Osteocyte (in vitro differentiated cells): Measurements from ENCODE around the gene RBMS3. TPM values are rescaled to one million over a fixed set of nuclear protein-coding genes. Genes with fewer than 3 reads are reported as not detected.

Experiments used
- DNase-seq: peaks from one replicate; pipeline ENCODE4 v3.0.0; 2021; ENCODE audit warnings: mixed read lengths; ENCODE audit not compliant: unreplicated experiment; ENCODE audit errors: extremely low spot score
- H3K27ac Mint-ChIP-seq: one replicate; pipeline ENCODE4 v1.8.0; 2021; ENCODE audit warnings: mild to moderate bottlenecking, mixed read lengths; ENCODE audit not compliant: unreplicated experiment
- H3K27me3 Mint-ChIP-seq: one replicate; pipeline ENCODE4 v1.8.0; 2021; ENCODE audit warnings: mixed read lengths; ENCODE audit not compliant: unreplicated experiment
- H3K36me3 Mint-ChIP-seq: one replicate; pipeline ENCODE4 v1.8.0; 2021; ENCODE audit warnings: mixed read lengths; ENCODE audit not compliant: unreplicated experiment
- H3K4me1 Mint-ChIP-seq: one replicate; pipeline ENCODE4 v1.8.0; 2021; ENCODE audit warnings: mixed read lengths; ENCODE audit not compliant: unreplicated experiment
- H3K4me3 Mint-ChIP-seq: one replicate; pipeline ENCODE4 v1.8.0; 2021; ENCODE audit warnings: mild to moderate bottlenecking, moderate library complexity, mixed read lengths; ENCODE audit not compliant: unreplicated experiment
- H3K9me3 Mint-ChIP-seq: one replicate; pipeline ENCODE4 v1.8.0; 2021; ENCODE audit warnings: mixed read lengths; ENCODE audit not compliant: unreplicated experiment
- total RNA-seq: library from RNA; stranded (reverse); gene quantifications from 2 replicates; pipeline ENCODE4 v1.2.1, GENCODE V29; 2021
- TF ChIP-seq, protein P1 (sequence below): fragments of 200-600 bp; sonication (generic); IDR thresholded peaks from 2 replicates; pipeline ENCODE4 v1.5.0; 2021; ENCODE audit warnings: antibody characterized with exemption, mild to moderate bottlenecking, moderate library complexity

RBMS3 gene
- total RNA-seq, 1 donor from 2014 or later = 64.2 TPM

GRCh38 chr3:29597376-29598008 is 316.6 kb downstream of the RBMS3 start:
- Mint-ChIP-seq H3K36me3 (peaks cover 2% of the 10 kb centered on the region), H3K4me3 (no peak overlapping the region), H3K9me3 (no peaks in the 10 kb centered on the region), H3K27ac (no peak overlapping the region), H3K27me3 (no peaks in the 10 kb centered on the region), H3K4me1 (peaks cover 16% of the 10 kb centered on the region)
- DNase-seq = no peak
- TF ChIP-seq, protein P1, sequence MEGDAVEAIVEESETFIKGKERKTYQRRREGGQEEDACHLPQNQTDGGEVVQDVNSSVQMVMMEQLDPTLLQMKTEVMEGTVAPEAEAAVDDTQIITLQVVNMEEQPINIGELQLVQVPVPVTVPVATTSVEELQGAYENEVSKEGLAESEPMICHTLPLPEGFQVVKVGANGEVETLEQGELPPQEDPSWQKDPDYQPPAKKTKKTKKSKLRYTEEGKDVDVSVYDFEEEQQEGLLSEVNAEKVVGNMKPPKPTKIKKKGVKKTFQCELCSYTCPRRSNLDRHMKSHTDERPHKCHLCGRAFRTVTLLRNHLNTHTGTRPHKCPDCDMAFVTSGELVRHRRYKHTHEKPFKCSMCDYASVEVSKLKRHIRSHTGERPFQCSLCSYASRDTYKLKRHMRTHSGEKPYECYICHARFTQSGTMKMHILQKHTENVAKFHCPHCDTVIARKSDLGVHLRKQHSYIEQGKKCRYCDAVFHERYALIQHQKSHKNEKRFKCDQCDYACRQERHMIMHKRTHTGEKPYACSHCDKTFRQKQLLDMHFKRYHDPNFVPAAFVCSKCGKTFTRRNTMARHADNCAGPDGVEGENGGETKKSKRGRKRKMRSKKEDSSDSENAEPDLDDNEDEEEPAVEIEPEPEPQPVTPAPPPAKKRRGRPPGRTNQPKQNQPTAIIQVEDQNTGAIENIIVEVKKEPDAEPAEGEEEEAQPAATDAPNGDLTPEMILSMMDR = no peak

DNA sequence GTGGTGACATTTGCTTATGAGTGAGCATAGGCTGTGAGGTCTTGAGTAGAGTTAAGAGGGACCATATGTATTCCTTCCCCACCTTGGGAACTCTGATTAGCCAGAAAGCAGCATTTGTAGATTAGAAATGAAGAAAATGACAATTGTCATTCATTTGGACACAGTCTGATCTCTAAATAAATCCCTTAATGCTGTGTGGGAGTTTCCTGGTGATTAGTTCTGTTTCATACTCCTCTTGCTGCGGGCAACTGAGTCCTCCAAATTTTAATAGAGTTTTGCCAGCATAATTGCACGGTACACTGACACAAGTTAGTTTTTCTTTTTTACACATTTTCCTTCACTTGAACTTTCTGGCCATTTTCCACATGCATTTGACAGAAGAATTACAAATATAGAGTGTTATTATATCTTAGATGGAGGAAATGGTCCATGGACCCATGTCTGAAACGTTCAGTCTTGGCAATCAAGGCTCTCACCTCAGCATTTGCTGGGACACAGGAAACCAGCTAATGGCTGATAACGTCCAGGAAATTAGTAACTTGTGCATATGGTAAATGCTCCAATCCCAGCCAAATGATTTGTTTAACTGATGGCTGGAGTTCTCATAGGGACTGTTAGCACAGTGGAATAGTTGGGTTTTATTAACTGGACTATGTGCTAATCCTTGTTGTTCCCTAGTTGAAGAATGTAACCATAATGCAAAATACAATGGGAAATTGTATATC is 321.2 kb downstream of the RBMS3 start:
- Mint-ChIP-seq H3K4me3 (no peak overlapping the region), H3K27me3 (no peaks in the 10 kb centered on the region), H3K36me3 (peaks cover 2% of the 10 kb centered on the region), H3K4me1 (peaks cover 23% of the 10 kb centered on the region), H3K9me3 (no peaks in the 10 kb centered on the region), H3K27ac (no peak overlapping the region)
- DNase-seq = no peak
- TF ChIP-seq, protein P1 = no peak

GRCh38 chr3:29605845-29606244 is 325.0 kb downstream of the RBMS3 start:
- Mint-ChIP-seq H3K27ac (peak overlapping the region; percentile 73), H3K36me3 (no peaks in the 10 kb centered on the region), H3K4me3 (no peak overlapping the region), H3K9me3 (no peaks in the 10 kb centered on the region), H3K27me3 (no peaks in the 10 kb centered on the region), H3K4me1 (peaks cover 22% of the 10 kb centered on the region)
- TF ChIP-seq, protein P1 = no peak
- no peak for DNase-seq

DNA sequence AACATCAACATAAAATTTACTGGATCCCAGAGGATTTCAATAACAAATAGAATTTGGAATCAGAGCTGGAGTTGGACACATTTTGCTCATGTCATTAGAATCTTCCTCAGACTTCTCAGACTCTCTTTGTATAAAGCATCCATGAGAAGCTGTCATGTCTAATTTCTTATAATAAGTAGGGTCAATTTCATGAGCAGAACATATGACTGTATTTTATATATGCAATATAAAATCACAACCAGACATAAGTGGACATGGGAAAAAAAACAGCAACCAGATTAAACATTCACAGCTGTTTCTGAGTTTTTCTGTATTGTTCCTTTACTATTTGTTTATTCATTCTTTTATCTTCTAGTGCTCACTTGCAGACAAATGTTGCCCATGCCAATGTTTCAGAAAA is 325.5 kb downstream of the RBMS3 start:
- Mint-ChIP-seq H3K27me3 (no peaks in the 10 kb centered on the region), H3K27ac (peak overlapping the region; percentile 73), H3K9me3 (no peaks in the 10 kb centered on the region), H3K4me3 (no peak overlapping the region), H3K4me1 (peaks cover 28% of the 10 kb centered on the region), H3K36me3 (no peaks in the 10 kb centered on the region)
- DNase-seq = no peak
- TF ChIP-seq, protein P1 = no peak
